ENCODE measurements around the gene ERGIC2. TPM values are rescaled to one million over a fixed set of nuclear protein-coding genes. Genes with fewer than 3 reads are reported as not detected.
A peak's percentile ranks its signal among the peaks of the same experiment; 100 is the strongest.
"Not testable (repeated sequence)": the region's sequence is repeated elsewhere in the genome, so short reads cannot be mapped to it uniquely, and the experiment has no call there.

Gene ERGIC2
- 86.6 TPM for total RNA-seq
- long read RNA-seq, full-length matches to known transcripts = 28 of 34 reads
- long read RNA-seq, partial matches to known transcripts = 1 of 34 reads
- long read RNA-seq, other reads (novel, unspliced or antisense) = 5 of 34 reads

- DNase-seq (ENCODE audit: missing footprints) (peak; percentile 94), ATAC-seq (peak; percentile 97)
- intact Hi-C loops (cut with DNase I) = no loop called here
Observed at GRCh38 chr12:29380536-29381523, at the start of gene ERGIC2. TSS of gene ERGIC2 (minus strand) at chr12:29381172. CDS start at chr12:29371633, 9,539 bp downstream.

GRCh38 chr12:29430716-29431044, 49.7 kb upstream of the ERGIC2 start:
- DNase-seq (ENCODE audit: missing footprints) = no peak
- ATAC-seq = no peak
- intact Hi-C loops (cut with DNase I) = no loop called here

- intact Hi-C loops (cut with DNase I) = no loop called here
- DNase-seq (ENCODE audit: missing footprints) (no peak), ATAC-seq (no peak)
Observed at GRCh38 chr12:29429999-29430715, 49.2 kb upstream of the ERGIC2 start.

- no peak for DNase-seq (ENCODE audit: missing footprints)
- ATAC-seq = peak; percentile 50
Observed at GRCh38 chr12:29428633-29429032, 47.7 kb upstream of the ERGIC2 start.

GRCh38 chr12:29427964-29428363, 47.0 kb upstream of the ERGIC2 start:
- intact Hi-C loops (cut with DNase I) = no loop called here
- ATAC-seq (peak; percentile 46), DNase-seq (ENCODE audit: missing footprints) (no peak)

More at GRCh38 chr12:29428633-29429032, 47.7 kb upstream of the ERGIC2 start:
- intact Hi-C loops (cut with DNase I) = no loop called here

GRCh38 chr12:29426498-29426897, 45.5 kb upstream of the ERGIC2 start:
- DNase-seq (ENCODE audit: missing footprints) = no peak
- no peak for ATAC-seq
- intact Hi-C loops (cut with DNase I) = no loop called here

- intact Hi-C loops (cut with DNase I) = no loop called here
- DNase-seq (ENCODE audit: missing footprints) (no peak), ATAC-seq (no peak)
Observed at GRCh38 chr12:29425722-29426121, 44.8 kb upstream of the ERGIC2 start.

GRCh38 chr12:29416748-29417147, 35.8 kb upstream of the ERGIC2 start:
- DNase-seq (ENCODE audit: missing footprints) = no peak
- intact Hi-C loops (cut with DNase I) = no loop called here
- ATAC-seq = no peak

GRCh38 chr12:29415111-29415510, 34.1 kb upstream of the ERGIC2 start:
- ATAC-seq (no peak), DNase-seq (ENCODE audit: missing footprints) (no peak)
- intact Hi-C loops (cut with DNase I) = no loop called here

- no peak for ATAC-seq
- intact Hi-C loops (cut with DNase I) = no loop called here
- no peak for DNase-seq (ENCODE audit: missing footprints)
Observed at GRCh38 chr12:29414368-29414767, 33.4 kb upstream of the ERGIC2 start.

GRCh38 chr12:29405561-29405960, 24.6 kb upstream of the ERGIC2 start:
- intact Hi-C loops (cut with DNase I) = no loop called here
- no peak for ATAC-seq
- no peak for DNase-seq (ENCODE audit: missing footprints)

- intact Hi-C loops (cut with DNase I) = no loop called here
- DNase-seq (ENCODE audit: missing footprints) = no peak
- no peak for ATAC-seq
Observed at GRCh38 chr12:29403991-29404390, 23.0 kb upstream of the ERGIC2 start.

GRCh38 chr12:29402437-29402836, 21.5 kb upstream of the ERGIC2 start:
- DNase-seq (ENCODE audit: missing footprints) = no peak
- no peak for ATAC-seq

GRCh38 chr12:29398495-29398894, 17.5 kb upstream of the ERGIC2 start:
- DNase-seq (ENCODE audit: missing footprints) = no peak
- ATAC-seq = no peak
- intact Hi-C loops (cut with DNase I) = no loop called here

More at GRCh38 chr12:29402437-29402836, 21.5 kb upstream of the ERGIC2 start:
- intact Hi-C loops (cut with DNase I) = no loop called here

GRCh38 chr12:29396774-29397173, 15.8 kb upstream of the ERGIC2 start:
- DNase-seq (ENCODE audit: missing footprints) (no peak), ATAC-seq (no peak)
- intact Hi-C loops (cut with DNase I) = no loop called here

GRCh38 chr12:29395356-29395755, 14.4 kb upstream of the ERGIC2 start:
- ATAC-seq (no peak), DNase-seq (ENCODE audit: missing footprints) (no peak)
- intact Hi-C loops (cut with DNase I) = no loop called here

- ATAC-seq; DNase-seq (ENCODE audit: missing footprints); intact Hi-C loops (cut with DNase I): not testable (repeated sequence)
Observed at GRCh38 chr12:29390419-29390818, 9.4 kb upstream of the ERGIC2 start.

GRCh38 chr12:29389295-29389919, 8.4 kb upstream of the ERGIC2 start:
- intact Hi-C loops (cut with DNase I) = no loop called here
- no peak for ATAC-seq
- DNase-seq (ENCODE audit: missing footprints) = peak; percentile 46

GRCh38 chr12:29386084-29386680, 5.2 kb upstream of the ERGIC2 start:
- intact Hi-C loops (cut with DNase I); ATAC-seq; DNase-seq (ENCODE audit: missing footprints): not testable (repeated sequence)
